DOHH2 (cell line): ENCODE data around the gene EEIG1.

Experiments
- H3F3A ChIP-seq: fragments of 200-600 bp; sonication (generic), shearing (Covaris generic); 2 replicates; pipeline ENCODE4 v1.6.0; 2016; ENCODE audit warnings: antibody characterized with exemption, mild to moderate bottlenecking; ENCODE audit not compliant: control insufficient read depth, insufficient read depth
- H3K27ac ChIP-seq: fragments of 200-600 bp; sonication (generic); 2 replicates; pipeline ENCODE4 v1.5.1; 2014; ENCODE audit warnings: low read depth, mild to moderate bottlenecking, low read length, moderate library complexity
- H3K27me3 ChIP-seq: fragments of 200-600 bp; sonication (generic); 2 replicates; pipeline ENCODE4 v1.6.1; 2014; ENCODE audit warnings: mild to moderate bottlenecking, low read length, mixed read lengths; ENCODE audit not compliant: control insufficient read depth
- H3K36me3 ChIP-seq: fragments of 200-600 bp; sonication (generic); 2 replicates; pipeline ENCODE4 v1.6.1; 2014; ENCODE audit warnings: mild to moderate bottlenecking, low read length, moderate library complexity, mixed read lengths; ENCODE audit not compliant: control insufficient read depth
- H3K4me1 ChIP-seq: fragments of 200-600 bp; sonication (generic); 2 replicates; pipeline ENCODE4 v1.6.1; 2014; ENCODE audit warnings: mild to moderate bottlenecking, low read length, mixed read lengths; ENCODE audit not compliant: control insufficient read depth
- H3K4me2 ChIP-seq: fragments of 200-600 bp; sonication (generic); 2 replicates; pipeline ENCODE4 v1.6.0; 2014; ENCODE audit warnings: mild to moderate bottlenecking, low read length, moderate library complexity
- H3K4me3 ChIP-seq: fragments of 200-600 bp; sonication (generic); 2 replicates; pipeline ENCODE4 v1.5.1; 2014; ENCODE audit warnings: mild to moderate bottlenecking, low read length, mixed read lengths
- H3K79me2 ChIP-seq: fragments of 200-600 bp; sonication (generic); 2 replicates; pipeline ENCODE4 v1.6.1; 2014; ENCODE audit warnings: mild to moderate bottlenecking, low read length, mixed read lengths; ENCODE audit not compliant: control insufficient read depth
- H3K9me2 ChIP-seq: fragments of 200-600 bp; sonication (generic); replicated peaks from 2 replicates; pipeline ENCODE4 v1.6.1; 2014; ENCODE audit warnings: mild to moderate bottlenecking, low read length, mixed read lengths; ENCODE audit not compliant: control insufficient read depth
- H3K9me3 ChIP-seq: fragments of 200-600 bp; sonication (generic); 2 replicates; pipeline ENCODE4 v1.6.1; 2014; ENCODE audit warnings: antibody characterized with exemption, low read length, mixed read lengths; ENCODE audit not compliant: control insufficient read depth, insufficient read depth
- H4K20me1 ChIP-seq: fragments of 200-600 bp; sonication (generic); 2 replicates; pipeline ENCODE4 v1.6.0; 2014; ENCODE audit warnings: low read depth, mild to moderate bottlenecking, antibody characterized with exemption, low read length, moderate library complexity; ENCODE audit not compliant: control insufficient read depth, insufficient read depth
- EZH2phosphoT487 ChIP-seq: fragments of 200-600 bp; sonication (generic); IDR thresholded peaks from 2 replicates; pipeline ENCODE4 v1.6.1; 2017; ENCODE audit warnings: borderline replicate concordance, mild to moderate bottlenecking, antibody characterized with exemption, low read length, moderate library complexity, mixed read lengths
- TF ChIP-seq, protein P1 (sequence below): fragments of 200-600 bp; sonication (generic); IDR thresholded peaks from one replicate; pipeline ENCODE4 v1.5.1; 2014; ENCODE audit warnings: antibody characterized with exemption, mild to moderate bottlenecking, low read depth, low read length; ENCODE audit not compliant: poor library complexity, severe bottlenecking

The EEIG1 gene

DNA sequence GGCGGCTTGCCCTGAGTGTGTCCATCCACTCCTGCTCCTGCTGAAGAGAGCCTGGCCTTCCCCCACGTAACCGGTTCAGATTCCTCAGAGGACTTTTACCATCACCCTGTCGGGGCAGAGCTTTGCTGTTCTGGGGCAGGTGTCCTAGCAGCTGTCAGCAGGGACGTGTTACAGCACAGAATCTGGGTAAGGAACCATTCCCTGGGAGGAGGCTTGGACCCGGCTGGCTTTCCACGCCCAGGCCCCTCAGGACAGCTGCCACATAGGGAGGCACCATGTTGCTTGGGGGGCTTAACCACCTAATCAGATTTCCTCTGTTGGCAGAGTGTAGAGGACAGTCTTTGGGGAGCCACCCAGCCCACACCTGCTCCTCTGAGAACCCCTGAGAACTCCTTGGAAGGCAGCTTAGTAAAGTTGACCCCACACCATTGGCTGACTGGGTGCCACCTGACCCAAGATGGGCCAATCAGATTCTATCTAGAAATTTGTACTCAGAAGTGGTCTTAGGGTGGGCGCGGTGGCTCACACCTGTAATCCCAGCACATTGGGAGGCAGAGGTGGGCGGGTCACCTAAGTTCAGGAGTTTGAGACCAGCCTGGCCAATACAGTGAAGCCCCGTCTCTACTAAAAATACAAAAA, 23.3 kb upstream of the EEIG1 start:
- H3K4me2 ChIP-seq: no peak overlapping the region
- H3K4me3 ChIP-seq: no peak overlapping the region
- H4K20me1 ChIP-seq: no peaks in the 10 kb centered on the region
- peaks cover 5% of the 10 kb centered on the region for H3K79me2 ChIP-seq
- TF ChIP-seq EZH2phosphoT487: no peak
- TF ChIP-seq, protein P1, sequence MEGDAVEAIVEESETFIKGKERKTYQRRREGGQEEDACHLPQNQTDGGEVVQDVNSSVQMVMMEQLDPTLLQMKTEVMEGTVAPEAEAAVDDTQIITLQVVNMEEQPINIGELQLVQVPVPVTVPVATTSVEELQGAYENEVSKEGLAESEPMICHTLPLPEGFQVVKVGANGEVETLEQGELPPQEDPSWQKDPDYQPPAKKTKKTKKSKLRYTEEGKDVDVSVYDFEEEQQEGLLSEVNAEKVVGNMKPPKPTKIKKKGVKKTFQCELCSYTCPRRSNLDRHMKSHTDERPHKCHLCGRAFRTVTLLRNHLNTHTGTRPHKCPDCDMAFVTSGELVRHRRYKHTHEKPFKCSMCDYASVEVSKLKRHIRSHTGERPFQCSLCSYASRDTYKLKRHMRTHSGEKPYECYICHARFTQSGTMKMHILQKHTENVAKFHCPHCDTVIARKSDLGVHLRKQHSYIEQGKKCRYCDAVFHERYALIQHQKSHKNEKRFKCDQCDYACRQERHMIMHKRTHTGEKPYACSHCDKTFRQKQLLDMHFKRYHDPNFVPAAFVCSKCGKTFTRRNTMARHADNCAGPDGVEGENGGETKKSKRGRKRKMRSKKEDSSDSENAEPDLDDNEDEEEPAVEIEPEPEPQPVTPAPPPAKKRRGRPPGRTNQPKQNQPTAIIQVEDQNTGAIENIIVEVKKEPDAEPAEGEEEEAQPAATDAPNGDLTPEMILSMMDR: no peak
- H3K27ac ChIP-seq: no peak overlapping the region
- peaks cover 23% of the 10 kb centered on the region for H3F3A ChIP-seq
- no peaks in the 10 kb centered on the region for H3K27me3 ChIP-seq
- no peaks in the 10 kb centered on the region for H3K9me3 ChIP-seq
- peaks cover 42% of the 10 kb centered on the region for H3K4me1 ChIP-seq
- no peaks in the 10 kb centered on the region for H3K36me3 ChIP-seq
- no peaks in the 10 kb centered on the region for H3K9me2 ChIP-seq

DNA sequence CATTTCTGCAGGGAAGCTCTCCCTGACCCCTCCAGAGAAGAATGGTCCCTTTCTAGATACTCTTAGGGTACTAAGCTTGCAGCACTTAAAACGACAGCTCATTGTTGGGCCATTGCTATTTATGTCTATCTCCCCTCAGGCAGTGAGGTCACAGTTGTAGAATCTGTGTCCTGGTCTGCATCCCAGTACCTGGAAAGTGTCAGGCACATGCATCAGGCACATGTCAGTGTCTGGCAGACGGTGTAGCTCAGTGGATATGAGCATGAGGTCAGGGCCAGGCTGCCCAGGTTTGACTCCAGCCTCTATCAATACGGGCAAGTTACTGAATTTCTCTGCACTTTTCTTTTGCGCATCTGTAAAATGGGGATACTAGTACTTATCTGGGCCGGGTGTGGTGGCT, 22.2 kb upstream of the EEIG1 start:
- no peaks in the 10 kb centered on the region for H4K20me1 ChIP-seq
- TF ChIP-seq EZH2phosphoT487: no peak
- TF ChIP-seq, protein P1: no peak
- no peaks in the 10 kb centered on the region for H3K27me3 ChIP-seq
- peaks cover 20% of the 10 kb centered on the region for H3F3A ChIP-seq
- H3K4me3 ChIP-seq: no peak overlapping the region
- no peaks in the 10 kb centered on the region for H3K79me2 ChIP-seq
- no peak overlapping the region for H3K4me2 ChIP-seq
- H3K4me1 ChIP-seq: peaks cover 31% of the 10 kb centered on the region
- H3K36me3 ChIP-seq: no peaks in the 10 kb centered on the region
- no peaks in the 10 kb centered on the region for H3K9me3 ChIP-seq
- no peak overlapping the region for H3K27ac ChIP-seq
- H3K9me2 ChIP-seq: no peaks in the 10 kb centered on the region

DNA sequence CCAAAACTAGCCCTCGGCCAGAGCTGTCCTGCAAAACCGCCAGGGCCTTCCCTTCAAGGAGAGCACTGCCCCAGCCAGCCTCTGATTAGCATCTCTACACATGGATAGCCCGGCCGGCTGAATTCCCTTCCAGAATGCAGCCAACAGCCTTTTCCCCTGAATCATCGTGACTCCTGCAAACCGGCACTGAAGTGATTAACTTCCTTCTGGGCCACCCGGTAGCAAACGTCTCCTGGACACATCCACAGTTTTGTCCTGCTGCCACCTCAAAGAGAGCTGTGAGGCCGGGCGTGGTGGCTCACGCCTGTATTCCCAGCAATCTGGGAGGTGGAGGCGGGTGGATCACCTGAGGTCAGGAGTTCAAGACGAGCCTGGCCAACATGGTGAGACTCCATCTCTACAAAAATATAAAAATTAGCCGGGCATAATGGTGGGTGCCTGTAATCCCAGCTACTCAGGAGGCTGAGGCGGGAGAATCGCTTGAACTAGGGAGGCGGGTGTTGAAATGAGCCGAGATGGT, 21.1 kb upstream of the EEIG1 start:
- Histone ChIP-seq H4K20me1 (no peaks in the 10 kb centered on the region), H3K27me3 (no peaks in the 10 kb centered on the region), H3K4me3 (no peak overlapping the region), H3F3A (peaks cover 13% of the 10 kb centered on the region), H3K4me2 (no peak overlapping the region), H3K27ac (no peak overlapping the region), H3K9me2 (no peaks in the 10 kb centered on the region), H3K9me3 (no peaks in the 10 kb centered on the region), H3K36me3 (no peaks in the 10 kb centered on the region), H3K4me1 (peaks cover 19% of the 10 kb centered on the region), H3K79me2 (no peaks in the 10 kb centered on the region)
- TF ChIP-seq, protein P1: no peak
- no peak for TF ChIP-seq EZH2phosphoT487
